Esophagus muscularis mucosa (tissue), 4 donors: ENCODE results near the gene DNAH3. TPM values are rescaled to one million over a fixed set of nuclear protein-coding genes. Genes with fewer than 3 reads are reported as not detected.

Source experiments
- DNase-seq: peaks from one replicate; pipeline ENCODE4 v3.0.0-alpha.2; 2017; ENCODE audit errors: extremely low spot score
- H3K27ac ChIP-seq, 4 donors: fragments of 200-600 bp; sonication (generic); replicated peaks in 1 of 4; 1 replicate in 3 of 4; 2 replicates in 1 of 4; pipeline ENCODE4 v1.5.1; 2016 to 2019; ENCODE audit warnings: mild to moderate bottlenecking in 1 of 4
- H3K27me3 ChIP-seq, 4 donors: fragments of 200-600 bp; sonication (generic); one replicate each; pipeline versions ENCODE4 v1.5.1 to v1.6.0; 2016 to 2019
- H3K36me3 ChIP-seq, 4 donors: fragments of 200-600 bp; sonication (generic); one replicate each; pipeline ENCODE4 v1.5.1; 2016 to 2019
- H3K4me1 ChIP-seq, 4 donors: fragments of 200-600 bp; sonication (generic); one replicate each; pipeline ENCODE4 v1.5.1; 2016 to 2019
- H3K4me3 ChIP-seq, 4 donors: fragments of 200-600 bp; sonication (generic); 1 replicate in 2 of 4; 2 replicates in 2 of 4; pipeline ENCODE4 v1.5.1; 2016 to 2019; ENCODE audit warnings: mild to moderate bottlenecking in 4 of 4, moderate library complexity in 1 of 4
- H3K9me3 ChIP-seq, 4 donors: fragments of 200-600 bp; sonication (generic); 1 replicate in 3 of 4; 2 replicates in 1 of 4; pipeline ENCODE4 v1.5.1; 2016 to 2019
- CTCF ChIP-seq, 3 experiments: fragments of 200-600 bp in 2 of 3; fragments of 450-650 bp in 1 of 3; sonication (generic) in 2 of 3; IDR thresholded peaks; one replicate each; pipeline ENCODE4 v1.5.1; 2017 to 2019; ENCODE audit warnings: antibody characterized with exemption in 3 of 3, mild to moderate bottlenecking in 2 of 3, moderate library complexity in 1 of 3
- EP300 ChIP-seq: sonication (generic); formaldehyde crosslinking; IDR thresholded peaks from one replicate; pipeline ENCODE4 v1.6.1; 2017; ENCODE audit warnings: antibody characterized with exemption
- POLR2A ChIP-seq: fragments of 450-650 bp; IDR thresholded peaks from one replicate; pipeline ENCODE4 v1.6.1; 2017; ENCODE audit warnings: antibody characterized with exemption, moderate library complexity, mild to moderate bottlenecking, low read depth
- POLR2AphosphoS5 ChIP-seq, 2 donors: sonication (generic); formaldehyde crosslinking; IDR thresholded peaks; one replicate each; pipeline ENCODE4 v1.6.1; 2017; ENCODE audit warnings: antibody characterized with exemption in 2 of 2
- WGBS: methylation state at CpG from one replicate; pipeline ENCODE4 v1.1.5; 2018; 5-methylcytosine and 5-hydroxymethylcytosine counted together
- intact Hi-C: fragments of 100-400 bp; cut with DNase I; formaldehyde crosslinking; loops from one replicate; pipeline ENCODE4 v1.15.1; 2023
- total RNA-seq, 4 donors: library from RNA; depleted of rRNA; stranded (reverse); fragments of >200 nt; gene quantifications; one replicate each; pipeline versions ENCODE4 v1.1.0 to v1.2.1, GENCODE V29; 2016

Gene DNAH3
- total RNA-seq, 4 donors from 2014 or later, result under 0.01 to 0.13 TPM; not detected in 2

GRCh38 chr16:20897253-20897897 is 253.3 kb downstream of the DNAH3 start:
- DNase-seq, result no peak
- no peaks in the 10 kb centered on the region for H3K27me3 ChIP-seq
- no peaks in the 10 kb centered on the region for H3K9me3 ChIP-seq
- TF ChIP-seq POLR2A (no peak), CTCF (IDR thresholded peaks at IDR 0.05) (no peak), POLR2AphosphoS5 (IDR thresholded peaks at IDR 0.05) (no peak), EP300 (no peak)
- peaks cover 36 to 62% (median 50%) of the 10 kb centered on the region in 4 donors for H3K4me1 ChIP-seq
- intact Hi-C loops, result no loop called here
- H3K4me3 ChIP-seq, result peak overlapping the region in 1 of 4 donors; percentile 28
- peaks cover 0 to 39% (median 34%) of the 10 kb centered on the region in 4 donors for H3K36me3 ChIP-seq
- 89% methylated on average over 4 of the region's 4 CpGs for WGBS
- peak overlapping the region; percentile 93 to 99 (median 99) for H3K27ac ChIP-seq

GRCh38 chr16:20894388-20894787 is 256.3 kb downstream of the DNAH3 start:
- Histone ChIP-seq H3K9me3 (no peaks in the 10 kb centered on the region), H3K4me3 (no peak overlapping the region), H3K27ac (no peak overlapping the region), H3K36me3 (peaks cover 0 to 50% (median 45%) of the 10 kb centered on the region in 4 donors), H3K4me1 (peaks cover 37 to 72% (median 49%) of the 10 kb centered on the region in 4 donors), H3K27me3 (no peaks in the 10 kb centered on the region)
- TF ChIP-seq POLR2AphosphoS5 (IDR thresholded peaks at IDR 0.05), result no peak
- TF ChIP-seq CTCF (IDR thresholded peaks at IDR 0.05), result no peak
- no peak for TF ChIP-seq POLR2A
- TF ChIP-seq EP300, result no peak
- intact Hi-C loops, result no loop called here
- no peak for DNase-seq
- 100% methylated on average over 2 of the region's 2 CpGs for WGBS

- Histone ChIP-seq H3K27me3 (no peaks in the 10 kb centered on the region), H3K4me1 (peaks cover 16 to 55% (median 30%) of the 10 kb centered on the region in 4 donors), H3K4me3 (no peak overlapping the region), H3K9me3 (no peaks in the 10 kb centered on the region), H3K27ac (no peak overlapping the region), H3K36me3 (peaks cover 0 to 36% (median 29%) of the 10 kb centered on the region in 4 donors)
- DNase-seq, result no peak
- intact Hi-C loops, result no loop called here
- WGBS, result 89% methylated on average over 4 of the region's 4 CpGs
- no peak for TF ChIP-seq CTCF (IDR thresholded peaks at IDR 0.05)
- TF ChIP-seq EP300, result no peak
- TF ChIP-seq POLR2A, result no peak
- no peak for TF ChIP-seq POLR2AphosphoS5 (IDR thresholded peaks at IDR 0.05)
Measured at GRCh38 chr16:20889625-20890275, 260.9 kb downstream of the DNAH3 start.

- TF ChIP-seq POLR2AphosphoS5 (IDR thresholded peaks at IDR 0.05), result no peak
- no peak for TF ChIP-seq POLR2A
- TF ChIP-seq EP300, result no peak
- no peak for TF ChIP-seq CTCF (IDR thresholded peaks at IDR 0.05)
- Histone ChIP-seq H3K27me3 (no peaks in the 10 kb centered on the region), H3K4me1 (peaks cover 38 to 74% (median 40%) of the 10 kb centered on the region in 4 donors), H3K9me3 (no peaks in the 10 kb centered on the region), H3K36me3 (peaks cover 0 to 17% (median 12%) of the 10 kb centered on the region in 4 donors), H3K4me3 (no peak overlapping the region), H3K27ac (no peak overlapping the region)
- DNase-seq, result no peak
- intact Hi-C loops, result no loop called here
- WGBS, result 100% methylated on average over 1 of the region's 1 CpG
Measured at GRCh38 chr16:20887207-20887606, 263.4 kb downstream of the DNAH3 start.
